PC-9 (cell line): Measurements from ENCODE around the gene USF1. TPM values are rescaled to one million over a fixed set of nuclear protein-coding genes. Genes with fewer than 3 reads are reported as not detected.
A peak's percentile ranks its signal among the peaks of the same experiment; 100 is the strongest.

Source experiments
- BruUV-seq: library from RNA; stranded (reverse); fragments of 400-500 nt; replicated peaks from 2 replicates; lab custom pipeline; 2021; lab: Mats Ljungman, UMichigan
- CTCF ChIA-PET: fragments of 300-600 bp; sonication (Branson Sonifier 250); formaldehyde crosslinking; loops from one replicate; lab custom pipeline; 2022; ENCODE audit warnings: antibody characterized with exemption; lab: Charles Lee
- POLR2A ChIA-PET: fragments of 300-600 bp; sonication (Branson Sonifier 250); formaldehyde crosslinking; loops from one replicate; lab custom pipeline; 2022; ENCODE audit warnings: antibody characterized with exemption; ENCODE audit not compliant: unreplicated experiment; lab: Charles Lee
- DNase-seq, 2 experiments: peaks; one replicate each; pipeline versions ENCODE4 v3.0.0 to v3.0.0-alpha.2; 2015 to 2022; ENCODE audit warnings: mixed read lengths in 1 of 2
- H2AFZ ChIP-seq: fragments of 200-600 bp; sonication (generic); 2 replicates; pipeline ENCODE4 v1.8.1; 2017; ENCODE audit warnings: antibody characterized with exemption
- H3F3A ChIP-seq: fragments of 200-600 bp; sonication (generic); 2 replicates; pipeline ENCODE4 v1.8.1; 2017; ENCODE audit warnings: antibody characterized with exemption, mild to moderate bottlenecking, low read depth; ENCODE audit not compliant: insufficient read depth
- H3K27ac ChIP-seq: fragments of 200-600 bp; sonication (generic); 2 replicates; pipeline ENCODE4 v1.6.1; 2016; ENCODE audit warnings: mixed run types
- H3K27me3 ChIP-seq: fragments of 200-600 bp; sonication (generic); 2 replicates; pipeline ENCODE4 v1.6.1; 2016; ENCODE audit warnings: low read depth, mixed run types; ENCODE audit not compliant: insufficient read depth
- H3K36me3 ChIP-seq: fragments of 200-600 bp; sonication (generic); 2 replicates; pipeline ENCODE4 v1.6.1; 2016; ENCODE audit warnings: low read depth, mixed run types
- H3K4me1 ChIP-seq: fragments of 200-600 bp; sonication (generic); replicated peaks from 2 replicates; pipeline ENCODE4 v1.6.1; 2016; ENCODE audit warnings: mixed run types; ENCODE audit not compliant: insufficient read depth
- H3K4me2 ChIP-seq: fragments of 200-600 bp; sonication (generic); 2 replicates; pipeline ENCODE4 v1.6.1; 2017; ENCODE audit warnings: mixed run types
- H3K4me3 ChIP-seq: fragments of 200-600 bp; sonication (generic); 2 replicates; pipeline ENCODE4 v1.6.1; 2016; ENCODE audit warnings: mixed run types
- H3K79me2 ChIP-seq: fragments of 200-600 bp; sonication (generic); 2 replicates; pipeline ENCODE4 v1.6.1; 2017; ENCODE audit warnings: low read depth, mixed run types
- H3K9me2 ChIP-seq: fragments of 200-600 bp; sonication (generic); 2 replicates; pipeline ENCODE4 v1.8.1; 2017; ENCODE audit warnings: mild to moderate bottlenecking; ENCODE audit not compliant: insufficient read depth
- H3K9me3 ChIP-seq: fragments of 200-600 bp; sonication (generic); 2 replicates; pipeline ENCODE4 v1.8.1; 2016; ENCODE audit warnings: low read depth; ENCODE audit not compliant: insufficient read depth
- H4K20me1 ChIP-seq: fragments of 200-600 bp; sonication (generic); 2 replicates; pipeline ENCODE4 v1.8.1; 2017; ENCODE audit not compliant: insufficient read depth
- EZH2 ChIP-seq: fragments of 200-600 bp; sonication (generic); IDR thresholded peaks from 2 replicates; pipeline ENCODE4 v1.8.0; 2017; ENCODE audit warnings: antibody characterized with exemption, low read depth
- intact Hi-C: fragments of 100-400 bp; cut with micrococcal nuclease; formaldehyde crosslinking; loops from one replicate; pipeline ENCODE4 v1.10.0; 2022; ENCODE audit not compliant: unreplicated experiment
- total RNA-seq: library from RNA; stranded (reverse); gene quantifications from 2 replicates; pipeline ENCODE4 v1.2.3, GENCODE V29; 2021
- TF ChIP-seq, protein P1 (sequence below): fragments of 200-600 bp; sonication (generic); conservative IDR thresholded peaks from 2 replicates; pipeline ENCODE4 v1.6.1; 2017; ENCODE audit warnings: mixed run types, antibody characterized with exemption, mild to moderate bottlenecking, moderate library complexity

The USF1 gene
- total RNA-seq, 1 experiment from 2014 or later: 43.2 TPM

- Histone ChIP-seq H3K9me3 (no peaks in the 10 kb centered on the region), H3K79me2 (peaks cover 94% of the 10 kb centered on the region), H3K27ac (0 out of 2 replicates have a peak overlapping the region, but pooled peaks have one; percentile 23), H3K4me1 (peaks cover 41% of the 10 kb centered on the region), H4K20me1 (peaks cover 34% of the 10 kb centered on the region), H3K4me2 (peak overlapping the region; percentile 28), H3K4me3 (no peak overlapping the region), H3K36me3 (peaks cover 15% of the 10 kb centered on the region; the same call in 1 of the 2 replicates), H2AFZ (no peak overlapping the region), H3K9me2 (no peaks in the 10 kb centered on the region), H3K27me3 (no peaks in the 10 kb centered on the region), H3F3A (peaks cover 44% of the 10 kb centered on the region)
- TF ChIP-seq EZH2: no peak
- TF ChIP-seq, protein P1, sequence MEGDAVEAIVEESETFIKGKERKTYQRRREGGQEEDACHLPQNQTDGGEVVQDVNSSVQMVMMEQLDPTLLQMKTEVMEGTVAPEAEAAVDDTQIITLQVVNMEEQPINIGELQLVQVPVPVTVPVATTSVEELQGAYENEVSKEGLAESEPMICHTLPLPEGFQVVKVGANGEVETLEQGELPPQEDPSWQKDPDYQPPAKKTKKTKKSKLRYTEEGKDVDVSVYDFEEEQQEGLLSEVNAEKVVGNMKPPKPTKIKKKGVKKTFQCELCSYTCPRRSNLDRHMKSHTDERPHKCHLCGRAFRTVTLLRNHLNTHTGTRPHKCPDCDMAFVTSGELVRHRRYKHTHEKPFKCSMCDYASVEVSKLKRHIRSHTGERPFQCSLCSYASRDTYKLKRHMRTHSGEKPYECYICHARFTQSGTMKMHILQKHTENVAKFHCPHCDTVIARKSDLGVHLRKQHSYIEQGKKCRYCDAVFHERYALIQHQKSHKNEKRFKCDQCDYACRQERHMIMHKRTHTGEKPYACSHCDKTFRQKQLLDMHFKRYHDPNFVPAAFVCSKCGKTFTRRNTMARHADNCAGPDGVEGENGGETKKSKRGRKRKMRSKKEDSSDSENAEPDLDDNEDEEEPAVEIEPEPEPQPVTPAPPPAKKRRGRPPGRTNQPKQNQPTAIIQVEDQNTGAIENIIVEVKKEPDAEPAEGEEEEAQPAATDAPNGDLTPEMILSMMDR: no peak
- intact Hi-C loops: no loop called here
- ChIA-PET POLR2A (interaction anchor here (0.5 kb wide), 1 partner anchor 12 kb away, joined by 3 read pairs; no protein-coding TSS in a partner anchor), CTCF (no interaction called here)
- no peak for DNase-seq
- no TSS peak for BruUV-seq
Measured at GRCh38 chr1:161009602-161010211, 36.1 kb downstream of the USF1 start.

DNA sequence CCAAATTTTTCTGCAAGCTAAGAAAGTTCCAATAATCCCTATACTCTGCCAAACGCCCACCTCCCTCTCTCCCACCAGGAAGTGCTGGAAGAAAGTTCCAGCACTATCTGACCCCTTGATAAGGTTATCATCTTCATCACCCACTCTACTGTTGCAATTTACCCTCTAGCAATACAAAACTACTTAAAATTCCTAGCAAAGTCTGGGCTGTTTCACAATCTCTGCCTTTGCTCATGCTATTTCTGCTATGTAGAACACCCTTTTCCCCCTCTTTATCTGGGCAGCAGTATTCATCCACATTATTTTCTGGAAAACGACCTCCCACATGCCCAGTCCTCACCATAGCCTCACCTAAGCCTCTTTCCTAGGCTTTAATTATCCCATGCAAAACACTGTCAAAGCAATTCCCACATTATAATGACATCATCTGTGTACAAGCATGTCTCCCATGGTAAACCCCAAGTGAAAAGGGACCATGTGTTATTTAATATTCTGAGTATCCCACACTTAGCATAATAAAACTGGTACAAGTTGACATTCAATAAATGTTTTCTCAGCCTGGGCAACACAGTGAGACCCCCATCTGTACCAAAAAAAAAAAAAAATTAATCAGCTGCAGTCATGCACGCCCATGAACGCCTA is 36.8 kb downstream of the USF1 start:
- H3K27me3 ChIP-seq: no peaks in the 10 kb centered on the region
- 0 out of 2 replicates have a peak overlapping the region, but pooled peaks have one; percentile 23 for H3K27ac ChIP-seq
- peaks cover 34% of the 10 kb centered on the region for H3K4me1 ChIP-seq
- peaks cover 37% of the 10 kb centered on the region for H3F3A ChIP-seq
- no peak overlapping the region for H3K4me3 ChIP-seq
- no peaks in the 10 kb centered on the region for H3K9me2 ChIP-seq
- H4K20me1 ChIP-seq: peaks cover 34% of the 10 kb centered on the region
- no peak overlapping the region for H2AFZ ChIP-seq
- TF ChIP-seq, protein P1: no peak
- no peak for TF ChIP-seq EZH2
- POLR2A ChIA-PET: no interaction called here
- H3K4me2 ChIP-seq: peak overlapping the region; percentile 28
- no peaks in the 10 kb centered on the region for H3K9me3 ChIP-seq
- intact Hi-C loops: no loop called here
- CTCF ChIA-PET: no interaction called here
- peaks cover 93% of the 10 kb centered on the region for H3K79me2 ChIP-seq
- BruUV-seq: no TSS peak
- peak in 1 of 2 experiments; percentile 74 for DNase-seq
- peaks cover 15% of the 10 kb centered on the region; the same call in 1 of the 2 replicates for H3K36me3 ChIP-seq

DNA sequence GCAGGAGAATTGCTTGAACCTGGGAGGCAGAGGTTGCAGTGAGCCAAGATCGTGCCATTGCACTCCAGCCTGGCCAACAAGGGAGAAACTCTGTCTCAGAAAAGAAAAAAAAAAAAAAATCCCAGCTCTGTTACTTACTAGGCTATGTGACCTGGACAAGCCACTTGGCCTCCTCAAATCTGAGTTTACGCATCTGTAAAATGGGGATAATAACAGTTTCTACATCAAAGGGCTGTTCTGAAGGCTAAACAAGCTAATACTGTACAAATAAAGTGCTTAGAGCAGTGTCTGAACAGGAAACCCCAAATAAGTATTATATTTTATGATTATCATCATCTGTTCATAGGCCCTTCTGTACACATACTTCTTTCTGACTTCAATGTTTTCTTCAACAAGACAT is 38.4 kb downstream of the USF1 start:
- Histone ChIP-seq H3K36me3 (peaks cover 17% of the 10 kb centered on the region; the same call in 1 of the 2 replicates), H3K27ac (no peak overlapping the region), H3K4me2 (no peak overlapping the region), H3K9me2 (no peaks in the 10 kb centered on the region), H3K27me3 (no peaks in the 10 kb centered on the region), H4K20me1 (peaks cover 34% of the 10 kb centered on the region), H3K4me3 (no peak overlapping the region), H3F3A (peaks cover 24% of the 10 kb centered on the region; the same call in 1 of the 2 replicates), H3K4me1 (peaks cover 20% of the 10 kb centered on the region), H3K79me2 (peaks cover 89% of the 10 kb centered on the region), H3K9me3 (no peaks in the 10 kb centered on the region), H2AFZ (no peak overlapping the region)
- no TSS peak for BruUV-seq
- intact Hi-C loops: no loop called here
- TF ChIP-seq, protein P1: no peak
- no peak for TF ChIP-seq EZH2
- DNase-seq: no peak
- POLR2A ChIA-PET: no interaction called here
- CTCF ChIA-PET: interaction anchor here (0.6 kb wide), 1 partner anchor 18 kb away, joined by 4 read pairs; no protein-coding TSS in a partner anchor
